GM06990 (cell line): Measurements from ENCODE around the gene OSBPL8.
"Not testable (repeated sequence)": the region's sequence is repeated elsewhere in the genome, so short reads cannot be mapped to it uniquely, and the experiment has no call there.

Experiments used
- DNase-seq: peaks from one replicate; pipeline ENCODE4 v3.0.0-alpha.2; 2011; ENCODE audit not compliant: insufficient read length; ENCODE audit errors: extremely low read depth
- H3K27me3 ChIP-seq: replicated peaks from 2 replicates; pipeline ENCODE4 v1.6.0; 2011; ENCODE audit warnings: low read length; ENCODE audit not compliant: control insufficient read depth, insufficient read depth
- H3K36me3 ChIP-seq: 2 replicates; pipeline ENCODE4 v1.5.1; 2011; ENCODE audit warnings: low read length; ENCODE audit not compliant: control insufficient read depth, insufficient read depth
- H3K4me3 ChIP-seq: replicated peaks from 2 replicates; pipeline ENCODE4 v1.5.1; 2011; ENCODE audit warnings: low read depth, mild to moderate bottlenecking, control low read depth, low read length
- TF ChIP-seq, protein P1 (sequence below): IDR thresholded peaks from 2 replicates; pipeline ENCODE4 v1.5.1; 2011; ENCODE audit warnings: low read length, control low read depth, mild to moderate bottlenecking, inconsistent platforms; ENCODE audit not compliant: insufficient read depth, poor library complexity, severe bottlenecking

Gene OSBPL8

DNA sequence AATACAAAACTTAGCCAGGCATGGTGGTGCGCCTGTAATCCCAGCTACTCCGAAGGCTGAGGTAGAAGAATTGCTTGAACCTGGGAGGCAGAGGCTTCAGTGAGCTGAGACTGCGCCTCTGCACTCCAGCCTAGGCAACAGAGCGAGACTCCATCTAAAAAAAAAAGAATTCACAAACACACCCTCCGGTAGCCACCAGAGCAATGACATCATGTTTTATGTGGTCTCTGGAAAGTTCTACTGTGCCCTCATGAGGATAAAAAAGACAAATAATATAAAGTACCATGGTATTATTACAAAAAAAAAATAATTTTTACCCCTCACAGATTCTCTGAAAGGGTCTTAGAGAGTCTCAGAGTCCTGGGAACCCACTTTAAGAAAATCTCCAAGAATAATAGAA is 81.5 kb downstream of the OSBPL8 start:
- DNase-seq, result no peak
- H3K36me3 ChIP-seq, result no peaks in the 10 kb centered on the region
- no peaks in the 10 kb centered on the region for H3K27me3 ChIP-seq
- TF ChIP-seq, protein P1, sequence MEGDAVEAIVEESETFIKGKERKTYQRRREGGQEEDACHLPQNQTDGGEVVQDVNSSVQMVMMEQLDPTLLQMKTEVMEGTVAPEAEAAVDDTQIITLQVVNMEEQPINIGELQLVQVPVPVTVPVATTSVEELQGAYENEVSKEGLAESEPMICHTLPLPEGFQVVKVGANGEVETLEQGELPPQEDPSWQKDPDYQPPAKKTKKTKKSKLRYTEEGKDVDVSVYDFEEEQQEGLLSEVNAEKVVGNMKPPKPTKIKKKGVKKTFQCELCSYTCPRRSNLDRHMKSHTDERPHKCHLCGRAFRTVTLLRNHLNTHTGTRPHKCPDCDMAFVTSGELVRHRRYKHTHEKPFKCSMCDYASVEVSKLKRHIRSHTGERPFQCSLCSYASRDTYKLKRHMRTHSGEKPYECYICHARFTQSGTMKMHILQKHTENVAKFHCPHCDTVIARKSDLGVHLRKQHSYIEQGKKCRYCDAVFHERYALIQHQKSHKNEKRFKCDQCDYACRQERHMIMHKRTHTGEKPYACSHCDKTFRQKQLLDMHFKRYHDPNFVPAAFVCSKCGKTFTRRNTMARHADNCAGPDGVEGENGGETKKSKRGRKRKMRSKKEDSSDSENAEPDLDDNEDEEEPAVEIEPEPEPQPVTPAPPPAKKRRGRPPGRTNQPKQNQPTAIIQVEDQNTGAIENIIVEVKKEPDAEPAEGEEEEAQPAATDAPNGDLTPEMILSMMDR, result no peak
- no peak overlapping the region for H3K4me3 ChIP-seq

DNA sequence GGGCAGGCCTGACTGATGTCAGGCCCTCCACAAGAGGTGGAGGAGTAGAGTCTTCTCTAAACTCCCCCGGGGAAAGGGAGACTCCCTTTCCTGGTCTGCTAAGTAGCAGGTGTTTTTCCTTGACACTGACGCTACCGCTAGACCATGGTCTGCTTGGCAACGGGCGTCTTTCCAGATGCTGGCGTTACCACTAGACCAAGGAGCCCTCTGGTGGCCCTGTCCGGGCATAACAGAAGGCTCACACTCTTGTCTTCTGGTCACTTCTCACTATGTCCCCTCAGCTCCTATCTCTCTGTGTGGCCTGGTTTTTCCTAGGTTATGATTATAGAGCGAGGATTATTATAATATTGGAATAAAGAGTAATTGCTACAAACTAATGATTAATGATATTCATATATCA is 86.7 kb downstream of the OSBPL8 start:
- H3K27me3 ChIP-seq, DNase-seq, H3K4me3 ChIP-seq, H3K36me3 ChIP-seq: not testable (repeated sequence)

DNA sequence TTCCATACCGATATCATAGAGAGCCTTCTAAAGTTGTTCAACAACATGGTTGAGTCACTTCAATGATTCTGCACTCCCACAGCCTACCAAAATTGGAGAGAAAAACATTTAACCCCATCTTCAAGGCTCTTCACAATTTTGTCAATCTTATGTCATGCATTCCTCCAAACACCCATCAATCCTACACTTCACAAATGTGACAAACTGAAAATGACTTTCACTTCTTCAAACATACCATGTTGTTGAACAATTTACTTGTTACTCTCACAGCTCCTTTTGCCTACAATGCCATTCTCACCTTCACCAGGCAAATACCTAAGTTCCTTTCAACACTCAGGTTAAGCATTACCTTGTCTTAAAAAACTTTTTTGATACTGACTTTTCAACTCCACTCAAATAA is 88.0 kb downstream of the OSBPL8 start:
- Histone ChIP-seq H3K36me3 (no peaks in the 10 kb centered on the region), H3K27me3 (no peaks in the 10 kb centered on the region), H3K4me3 (no peak overlapping the region)
- DNase-seq, result no peak
- TF ChIP-seq, protein P1, result no peak

DNA sequence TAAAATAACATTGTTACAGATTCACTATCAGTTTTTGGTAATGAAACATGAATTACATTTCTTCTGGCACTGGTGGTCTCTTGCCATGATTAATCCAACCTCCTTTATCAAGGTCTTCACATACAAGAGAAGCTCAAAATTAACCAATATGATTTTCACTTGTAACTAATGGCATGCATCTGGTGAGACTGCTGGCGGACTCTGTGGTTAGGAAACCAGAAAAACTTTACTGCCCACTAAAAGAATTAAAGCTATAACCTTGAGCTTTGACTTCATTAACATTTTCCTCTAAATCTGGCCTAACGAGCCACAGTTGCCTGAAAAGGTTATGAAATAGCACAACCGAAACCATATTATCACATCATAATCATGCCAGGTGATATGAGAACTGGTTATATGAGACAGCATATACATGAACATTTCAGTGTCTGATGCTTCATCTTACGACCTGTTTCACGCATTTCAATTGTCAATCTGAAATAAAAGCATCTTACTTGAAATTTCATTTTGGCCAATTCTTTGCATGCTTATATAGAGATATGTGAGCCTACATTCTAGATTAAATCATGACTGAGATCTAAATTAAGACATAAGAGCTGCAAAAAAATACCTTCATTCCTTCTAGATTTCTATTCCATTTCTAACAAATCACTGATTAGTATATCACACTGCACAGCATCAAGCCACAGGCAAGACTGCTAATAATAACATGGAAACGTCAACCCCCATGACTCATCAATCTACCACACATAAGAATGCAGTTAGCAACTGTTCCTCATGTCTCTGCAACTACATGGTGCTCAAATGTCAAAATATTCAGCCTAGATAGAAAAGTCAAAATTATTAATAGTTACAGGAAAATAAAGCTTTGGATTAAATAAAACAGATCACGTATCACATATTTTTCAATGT is 89.3 kb downstream of the OSBPL8 start:
- no peak overlapping the region for H3K4me3 ChIP-seq
- TF ChIP-seq, protein P1, result no peak
- DNase-seq, result peak; percentile 48
- no peaks in the 10 kb centered on the region for H3K36me3 ChIP-seq
- H3K27me3 ChIP-seq, result no peaks in the 10 kb centered on the region

DNA sequence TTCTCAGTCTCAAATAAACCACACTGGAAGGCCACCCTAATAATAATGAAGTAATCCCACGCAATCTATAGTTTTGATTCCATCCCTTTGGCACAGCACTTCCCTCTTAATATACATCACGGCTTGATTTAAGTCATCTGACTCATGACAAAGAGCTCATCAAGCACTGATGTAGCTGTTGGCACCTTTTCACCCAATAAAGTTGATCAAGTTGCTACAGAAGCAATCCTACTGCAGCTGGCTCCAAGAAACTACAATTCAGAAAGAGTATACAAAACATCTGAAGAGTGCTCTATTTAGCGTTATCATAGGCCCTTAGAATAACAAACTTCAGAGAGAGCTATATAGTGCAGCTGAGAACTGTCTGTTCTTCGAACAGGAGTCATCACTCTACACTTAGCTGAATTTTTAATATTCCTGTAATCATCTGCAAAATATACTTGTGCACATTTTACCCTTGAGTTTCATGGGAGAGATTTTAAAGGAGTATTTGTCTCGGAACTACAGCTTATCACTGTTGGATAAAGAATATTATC is 94.9 kb downstream of the OSBPL8 start:
- no peak for DNase-seq

DNA sequence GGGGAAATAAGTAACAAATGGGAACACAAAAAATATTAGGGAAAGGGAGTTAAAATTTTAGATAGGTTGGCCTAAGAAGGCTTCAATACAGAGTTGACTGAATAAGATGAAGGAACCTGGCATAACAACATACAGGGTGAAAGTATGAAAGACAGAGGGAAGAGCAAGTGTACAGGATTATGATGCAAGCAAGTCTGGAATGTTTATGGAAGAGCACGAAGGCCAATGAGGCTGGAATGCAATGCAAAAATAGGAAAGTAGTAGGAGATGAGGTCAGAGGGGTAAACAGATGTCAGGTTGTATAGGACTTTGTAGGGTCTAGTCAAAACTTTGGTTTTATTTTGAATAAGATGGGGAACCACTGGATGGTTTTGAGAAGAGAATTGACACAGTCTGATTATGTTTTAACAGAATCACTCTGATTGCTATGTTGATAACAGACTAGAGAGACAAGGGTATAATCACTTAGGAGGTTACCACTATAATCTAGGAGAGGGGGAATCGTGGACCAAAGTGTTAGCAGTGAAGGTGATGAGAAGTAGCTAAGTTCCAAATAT is 96.8 kb downstream of the OSBPL8 start:
- TF ChIP-seq, protein P1, result no peak
- Histone ChIP-seq H3K4me3 (no peak overlapping the region), H3K36me3 (no peaks in the 10 kb centered on the region), H3K27me3 (no peaks in the 10 kb centered on the region)
- no peak for DNase-seq

More for the DNA sequence above, 94.9 kb downstream of the OSBPL8 start:
- Histone ChIP-seq H3K36me3 (no peaks in the 10 kb centered on the region), H3K4me3 (no peak overlapping the region), H3K27me3 (no peaks in the 10 kb centered on the region)
- TF ChIP-seq, protein P1, result no peak
